ENCODE measurements around the gene MS4A15. TPM values are rescaled to one million over a fixed set of nuclear protein-coding genes. Genes with fewer than 3 reads are reported as not detected.
"Not testable (repeated sequence)": the region's sequence is repeated elsewhere in the genome, so short reads cannot be mapped to it uniquely, and the experiment has no call there.

The MS4A15 gene
- total and polyA plus RNA-seq, 10 donors = not detected

DNA sequence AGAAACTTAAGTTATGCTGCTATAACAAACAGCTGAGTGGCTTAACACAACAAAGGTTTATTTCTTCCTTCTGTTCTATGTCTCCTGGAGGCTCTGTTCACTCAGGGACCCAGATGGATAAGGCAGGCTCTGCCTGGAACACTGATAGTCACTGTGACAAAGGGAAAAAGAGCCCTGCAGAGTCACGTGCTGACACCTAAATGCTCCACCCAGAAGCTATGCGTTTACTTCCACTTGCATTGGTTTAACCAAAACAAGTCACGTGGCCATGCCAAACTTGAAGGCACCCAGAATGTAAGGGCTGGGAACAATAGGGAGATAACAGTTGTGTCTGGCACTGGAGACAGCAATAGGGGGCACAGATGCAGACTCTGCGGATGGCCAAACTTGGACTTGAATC, 3.4 kb upstream of the MS4A15 start:
- Histone ChIP-seq H3K4me3 (no peak overlapping the region), H3K27me3 (replicated peaks in 1 of 7) (peaks cover 0 to 61% (median 0%) of the 10 kb centered on the region in 7 donors), H3K4me1 (no peaks in the 10 kb centered on the region), H3K36me3 (no peaks in the 10 kb centered on the region), H3K9me3 (no peaks in the 10 kb centered on the region), H3K27ac (no peak overlapping the region)
- DNase-seq = no peak
- 51 to 70% (median 59%) methylated on average over 4 of the region's 4 CpGs for WGBS, 5 donors
- no peak for TF ChIP-seq CTCF (IDR thresholded peaks at IDR 0.05 in 8 of 11, conservative IDR thresholded peaks at IDR 0.05 in 3 of 11)
- TF ChIP-seq POLR2AphosphoS5 (IDR thresholded peaks at IDR 0.05) = no peak
- no peak for TF ChIP-seq POLR2A (IDR thresholded peaks at IDR 0.05)
- intact Hi-C loops (cut with DNase I; ENCODE audit: low total_unique reads) = no loop called here

- Histone ChIP-seq H3K9me3 (no peaks in the 10 kb centered on the region), H3K4me3 (no peak overlapping the region), H3K27me3 (replicated peaks in 1 of 7) (peaks cover 0 to 58% (median 0%) of the 10 kb centered on the region in 7 donors), H3K36me3 (no peaks in the 10 kb centered on the region), H3K27ac (no peak overlapping the region), H3K4me1 (peaks cover 0 to 9% (median 0%) of the 10 kb centered on the region in 6 donors)
- peak; percentile 18 for DNase-seq
- intact Hi-C loops (cut with DNase I; ENCODE audit: low total_unique reads) = no loop called here
- TF ChIP-seq CTCF (IDR thresholded peaks at IDR 0.05 in 8 of 11, conservative IDR thresholded peaks at IDR 0.05 in 3 of 11) = no peak
- no peak for TF ChIP-seq POLR2AphosphoS5 (IDR thresholded peaks at IDR 0.05)
- TF ChIP-seq POLR2A (IDR thresholded peaks at IDR 0.05) = no peak
- 82 to 93% (median 90%) methylated on average over 6 of the region's 6 CpGs for WGBS, 5 donors
Measured at GRCh38 chr11:60754887-60755286, 1.8 kb upstream of the MS4A15 start.

DNA sequence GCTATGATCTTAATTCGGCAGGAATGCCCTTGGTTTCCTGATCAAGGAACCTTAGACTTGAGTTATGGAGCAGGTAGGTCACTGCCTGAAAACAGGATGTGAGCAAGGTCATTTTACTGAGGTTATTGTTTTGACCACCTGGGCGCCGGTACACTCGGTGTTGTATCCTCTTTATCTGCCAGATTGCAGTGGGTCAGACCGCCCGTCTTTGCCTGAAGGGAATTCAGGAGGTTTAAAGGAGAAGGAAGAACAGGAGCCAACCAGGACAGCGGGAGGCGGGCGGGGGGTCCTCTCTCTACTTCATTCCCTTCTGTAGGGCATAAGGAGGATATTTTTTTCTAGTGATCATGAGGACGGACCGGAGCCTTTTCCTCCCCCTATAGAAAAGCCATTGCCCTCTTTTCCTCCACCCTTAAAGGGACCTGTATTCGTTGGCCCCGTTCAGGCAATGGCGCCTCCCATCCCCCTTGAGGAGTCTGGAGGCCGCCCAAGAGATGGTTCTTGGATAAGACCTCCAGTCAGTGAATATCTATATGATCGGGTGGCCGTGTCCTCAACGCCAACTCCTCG, 649 bp downstream of the MS4A15 start:
- no peak for TF ChIP-seq POLR2A (IDR thresholded peaks at IDR 0.05)
- no peak for TF ChIP-seq POLR2AphosphoS5 (IDR thresholded peaks at IDR 0.05)
- TF ChIP-seq CTCF (IDR thresholded peaks at IDR 0.05 in 8 of 11, conservative IDR thresholded peaks at IDR 0.05 in 3 of 11) = no peak
- no peak for DNase-seq
- Histone ChIP-seq H3K4me3 (no peak overlapping the region), H3K4me1 (peaks cover 0 to 23% (median 2%) of the 10 kb centered on the region in 6 donors), H3K27ac (no peak overlapping the region), H3K9me3 (no peaks in the 10 kb centered on the region), H3K27me3 (replicated peaks in 1 of 7) (peaks cover 0 to 37% (median 0%) of the 10 kb centered on the region in 7 donors), H3K36me3 (no peaks in the 10 kb centered on the region)
- intact Hi-C loops (cut with DNase I; ENCODE audit: low total_unique reads) = no loop called here
- WGBS, 5 donors = 87 to 91% (median 88%) methylated on average over 19 of the region's 19 CpGs

DNA sequence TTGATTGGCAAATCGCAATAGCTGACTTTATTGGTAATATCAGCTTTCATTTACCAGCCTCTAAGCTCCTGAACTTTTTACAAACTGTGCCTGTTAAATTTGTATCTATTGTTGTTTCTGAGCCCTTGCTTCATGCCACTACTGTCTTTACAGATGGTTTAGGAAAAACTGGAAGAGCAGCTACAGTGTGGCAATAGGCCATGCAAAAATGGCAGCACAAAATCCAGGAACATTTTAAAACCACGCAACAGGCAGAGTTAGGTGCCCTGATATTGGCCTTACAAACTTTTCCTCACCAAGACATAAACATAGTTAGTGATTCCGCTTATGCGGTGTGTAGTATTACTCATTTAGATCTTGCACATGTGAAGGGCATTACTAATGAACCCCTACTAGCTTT, 2.0 kb downstream of the MS4A15 start:
- intact Hi-C loops (cut with DNase I; ENCODE audit: low total_unique reads); DNase-seq; H3K36me3 ChIP-seq; H3K27ac ChIP-seq; H3K4me3 ChIP-seq; H3K9me3 ChIP-seq: not testable (repeated sequence)
- WGBS, 5 donors = 89 to 96% (median 91%) methylated on average over 4 of the region's 4 CpGs
- Histone ChIP-seq H3K4me1 (peaks cover 0 to 36% (median 2%) of the 10 kb centered on the region in 6 donors), H3K27me3 (replicated peaks in 1 of 7) (peaks cover 0 to 32% (median 0%) of the 10 kb centered on the region in 7 donors)

- H3K4me3 ChIP-seq; H3K36me3 ChIP-seq; H3K9me3 ChIP-seq; intact Hi-C loops (cut with DNase I; ENCODE audit: low total_unique reads); H3K27ac ChIP-seq: not testable (repeated sequence)
- Histone ChIP-seq H3K4me1 (peaks cover 0 to 36% (median 2%) of the 10 kb centered on the region in 6 donors), H3K27me3 (replicated peaks in 1 of 7) (peaks cover 0 to 36% (median 0%) of the 10 kb centered on the region in 7 donors)
- WGBS, 5 donors = 52 to 72% (median 56%) methylated on average over 22 of the region's 22 CpGs
- DNase-seq = peak; percentile 43
Measured at GRCh38 chr11:60759438-60760225, 3.0 kb downstream of the MS4A15 start.
